Activated CD8-positive, alpha-beta T cell treated with anti-CD3 and anti-CD28 coated beads, Interleukin-2, amount 10 ng/mL, durations not matched to agents 7 days and 5 days (primary cell): ENCODE results near the gene STX1B. TPM values are rescaled to one million over a fixed set of nuclear protein-coding genes. Genes with fewer than 3 reads are reported as not detected.
A peak's percentile ranks its signal among the peaks of the same experiment; 100 is the strongest.
"Not testable (repeated sequence)": the region's sequence is repeated elsewhere in the genome, so short reads cannot be mapped to it uniquely, and the experiment has no call there.

Source experiments
- ATAC-seq: fragments of 150-1000 bp; cut with Tn5 transposase; one replicate; pipeline ENCODE4 v1.10.0; 2021; ENCODE audit warnings: moderate library complexity
- CTCF ChIA-PET: fragments of 350-600 bp; sonication (Branson Sonifier 250); formaldehyde crosslinking; loops from one replicate; lab custom pipeline; 2021; ENCODE audit warnings: antibody characterized with exemption; lab: Charles Lee
- POLR2A ChIA-PET: fragments of 350-600 bp; sonication (Branson Sonifier 250); formaldehyde crosslinking; loops from one replicate; lab custom pipeline; 2021; ENCODE audit warnings: antibody characterized with exemption; lab: Charles Lee
- DNase-seq: peaks from one replicate; pipeline ENCODE4 v3.0.0-alpha.2; 2020
- H3K27ac Mint-ChIP-seq: one replicate; pipeline ENCODE4 v1.8.0; 2021; ENCODE audit warnings: mild to moderate bottlenecking, mixed read lengths
- H3K27me3 Mint-ChIP-seq: one replicate; pipeline ENCODE4 v1.8.0; 2021; ENCODE audit warnings: low read depth, mixed read lengths
- H3K36me3 Mint-ChIP-seq: one replicate; pipeline ENCODE4 v1.8.0; 2021; ENCODE audit warnings: low read depth, mixed read lengths
- H3K4me1 Mint-ChIP-seq: one replicate; pipeline ENCODE4 v1.8.0; 2021; ENCODE audit warnings: low read depth, mixed read lengths
- H3K4me3 Mint-ChIP-seq: one replicate; pipeline ENCODE4 v1.8.0; 2021; ENCODE audit warnings: mild to moderate bottlenecking, mixed read lengths
- H3K9me3 Mint-ChIP-seq: one replicate; pipeline ENCODE4 v1.8.0; 2022; ENCODE audit warnings: mixed read lengths; ENCODE audit not compliant: insufficient read depth
- total RNA-seq, 2 experiments: library from RNA; stranded (reverse); gene quantifications; one replicate each; pipeline ENCODE4 v1.2.3, GENCODE V29; 2021

STX1B gene
- total RNA-seq, 2 experiments from 2014 or later = 1.7 to 2.2 TPM

GRCh38 chr16:30947859-30948666 lies 62.4 kb downstream of the STX1B start:
- H3K4me3 Mint-ChIP-seq = peak overlapping the region; percentile 96
- no peaks in the 10 kb centered on the region for H3K9me3 Mint-ChIP-seq
- H3K27ac Mint-ChIP-seq = no peak overlapping the region
- no peaks in the 10 kb centered on the region for H3K27me3 Mint-ChIP-seq
- ChIA-PET CTCF (interaction anchor here (0.9 to 1.7 kb wide), 2 partner anchors 14 to 110 kb away, joined by 3 to 4 read pairs; no protein-coding TSS in a partner anchor), POLR2A (no interaction called here)
- DNase-seq (no peak), ATAC-seq (no peak)
- peaks cover 24% of the 10 kb centered on the region for H3K36me3 Mint-ChIP-seq
- peaks cover 24% of the 10 kb centered on the region for H3K4me1 Mint-ChIP-seq

GRCh38 chr16:30947541-30947858 lies 62.9 kb downstream of the STX1B start:
- Mint-ChIP-seq H3K4me1 (peaks cover 29% of the 10 kb centered on the region), H3K27ac (no peak overlapping the region), H3K36me3 (peaks cover 29% of the 10 kb centered on the region), H3K9me3 (no peaks in the 10 kb centered on the region), H3K27me3 (no peaks in the 10 kb centered on the region), H3K4me3 (no peak overlapping the region)
- ChIA-PET CTCF (interaction anchor here (0.9 to 1.7 kb wide), 2 partner anchors 13 to 110 kb away, joined by 3 to 4 read pairs; no protein-coding TSS in a partner anchor), POLR2A (no interaction called here)
- DNase-seq = no peak
- ATAC-seq = no peak

GRCh38 chr16:30946671-30947540 lies 63.5 kb downstream of the STX1B start:
- ChIA-PET POLR2A (no interaction called here), CTCF (interaction anchor here (0.9 to 1.7 kb wide), 2 partner anchors 12 to 109 kb away, joined by 3 to 4 read pairs; no protein-coding TSS in a partner anchor)
- Mint-ChIP-seq H3K4me1 (peaks cover 35% of the 10 kb centered on the region), H3K27me3 (no peaks in the 10 kb centered on the region), H3K27ac (no peak overlapping the region), H3K36me3 (peaks cover 31% of the 10 kb centered on the region), H3K4me3 (no peak overlapping the region), H3K9me3 (no peaks in the 10 kb centered on the region)
- ATAC-seq = no peak
- no peak for DNase-seq

- Mint-ChIP-seq H3K9me3 (no peaks in the 10 kb centered on the region), H3K27me3 (no peaks in the 10 kb centered on the region), H3K4me3 (no peak overlapping the region), H3K27ac (no peak overlapping the region), H3K36me3 (peaks cover 28% of the 10 kb centered on the region), H3K4me1 (peaks cover 26% of the 10 kb centered on the region)
- no peak for DNase-seq
- ChIA-PET CTCF (interaction anchor here (0.7 to 8.7 kb wide), 4 partner anchors 8 to 198 kb away, joined by 3 to 95 read pairs (median 10); partner anchors contain the start of gene ORAI3), POLR2A (no interaction called here)
- ATAC-seq = no peak
Measured at GRCh38 chr16:30944352-30944751, 66.1 kb downstream of the STX1B start.

- peak; percentile 5 for ATAC-seq
- peaks cover 35% of the 10 kb centered on the region for H3K4me1 Mint-ChIP-seq
- peak overlapping the region; percentile 39 for H3K27ac Mint-ChIP-seq
- DNase-seq = no peak
- H3K4me3 Mint-ChIP-seq = peak overlapping the region; percentile 66
- peaks cover 28% of the 10 kb centered on the region for H3K36me3 Mint-ChIP-seq
- no peaks in the 10 kb centered on the region for H3K27me3 Mint-ChIP-seq
- H3K9me3 Mint-ChIP-seq = no peaks in the 10 kb centered on the region
- ChIA-PET POLR2A (interaction anchor here (0.7 to 0.8 kb wide), 2 partner anchors 98 to 137 kb away, joined by 3 read pairs; no protein-coding TSS in a partner anchor), CTCF (interaction anchor here (0.9 to 8.7 kb wide), 25 partner anchors 8 to 258 kb away, joined by 3 to 95 read pairs (median 4); partner anchors contain the start of genes FBXL19, KAT8, ORAI3 and PHKG2)
Measured at GRCh38 chr16:30942426-30942806, 68.0 kb downstream of the STX1B start.

- H3K27me3 Mint-ChIP-seq = no peaks in the 10 kb centered on the region
Measured at GRCh38 chr16:30941600-30942425, 68.6 kb downstream of the STX1B start.

GRCh38 chr16:30939571-30939970 lies 70.9 kb downstream of the STX1B start:
- not testable (repeated sequence) for DNase-seq, ATAC-seq, H3K27ac Mint-ChIP-seq, H3K27me3 Mint-ChIP-seq, H3K4me3 Mint-ChIP-seq, H3K9me3 Mint-ChIP-seq
- POLR2A ChIA-PET = interaction anchor here (0.7 kb wide), 1 partner anchor 65 kb away, joined by 4 read pairs; no protein-coding TSS in a partner anchor
- Mint-ChIP-seq H3K4me1 (peaks cover 54% of the 10 kb centered on the region), H3K36me3 (peaks cover 22% of the 10 kb centered on the region)
- CTCF ChIA-PET = interaction anchor here (0.8 to 8.7 kb wide), 3 partner anchors 12 to 95 kb away, joined by 3 to 95 read pairs (median 62); partner anchors contain the start of gene ORAI3

More at GRCh38 chr16:30941600-30942425, 68.6 kb downstream of the STX1B start:
- peak; percentile 97 for ATAC-seq
- ChIA-PET CTCF (interaction anchor here (0.6 to 8.7 kb wide), 29 partner anchors 8 to 406 kb away, joined by 3 to 95 read pairs (median 4); partner anchors contain the start of genes FBXL19, KAT8, ORAI3 and PHKG2), POLR2A (interaction anchor here (0.7 to 0.8 kb wide), 4 partner anchors 97 to 239 kb away, joined by 3 to 6 read pairs (median 3); partner anchors contain the start of gene FUS)
- Mint-ChIP-seq H3K9me3 (no peaks in the 10 kb centered on the region), H3K4me1 (peaks cover 40% of the 10 kb centered on the region), H3K4me3 (peak overlapping the region; percentile 66), H3K27ac (peak overlapping the region; percentile 77), H3K36me3 (peaks cover 26% of the 10 kb centered on the region)
- peak; percentile 85 for DNase-seq

Other genes with a start within 250 kb of the STX1B start
- 1 to 10 TPM; 4.4 to 4.8 TPM for gene CFAP119, start 248.6 kb downstream of the STX1B start, total RNA-seq
- 100 to 1,000 TPM; 100 to 102 TPM for gene RNF40, start 248.3 kb downstream of the STX1B start, total RNA-seq
- gene ZNF629, start 223.4 kb downstream of the STX1B start, total RNA-seq = 1 to 10 TPM; 1.7 to 1.9 TPM
- 10 to 100 TPM; 30.3 to 34.5 TPM for gene BCL7C, start 116.6 kb downstream of the STX1B start, total RNA-seq
- under 1 TPM; 0.23 to 0.34 TPM for gene CTF1, start 114.0 kb downstream of the STX1B start, total RNA-seq
- gene FBXL19, start 87.1 kb downstream of the STX1B start, total RNA-seq = 10 to 100 TPM; 22.7 to 23.1 TPM
- gene ORAI3, start 61.6 kb downstream of the STX1B start, total RNA-seq = 10 to 100 TPM; 21.4 to 23.1 TPM
- gene SETD1A, start 52.9 kb downstream of the STX1B start, total RNA-seq = 10 to 100 TPM; 25.6 to 28.4 TPM
- 1 to 10 TPM; 6.3 to 7.8 TPM for gene HSD3B7, start 25.4 kb downstream of the STX1B start, total RNA-seq
- gene STX4, start 22.9 kb upstream of the STX1B start, total RNA-seq = 10 to 100 TPM; 46.4 to 53.5 TPM
- 10 to 100 TPM; 20.8 to 22.2 TPM for gene ZNF668, start 63.6 kb upstream of the STX1B start, total RNA-seq
- gene ZNF646, start 63.8 kb upstream of the STX1B start, total RNA-seq = 10 to 100 TPM; 26.0 to 30.3 TPM
- gene PRSS53, start 78.3 kb upstream of the STX1B start, total RNA-seq = 1 to 10 TPM; 5.3 to 6.8 TPM
- 10 to 100 TPM; 71.6 to 78.8 TPM for gene VKORC1, start 84.2 kb upstream of the STX1B start, total RNA-seq
- gene BCKDK, start 97.7 kb upstream of the STX1B start, total RNA-seq = 10 to 100 TPM; 38.9 TPM
- 10 to 100 TPM; 58.6 to 63.8 TPM for gene KAT8, start 107.0 kb upstream of the STX1B start, total RNA-seq
- gene PRSS8, start 125.1 kb upstream of the STX1B start, total RNA-seq = not detected
- 1 to 10 TPM in 1 of 2 experiments, under 1 TPM in 1; 0.95 to 1.3 TPM for gene PRSS36, start 139.4 kb upstream of the STX1B start, total RNA-seq
- 100 to 1,000 TPM; 536 to 569 TPM for gene FUS, start 169.5 kb upstream of the STX1B start, total RNA-seq
- 10 to 100 TPM; 97.7 to 99.5 TPM for gene PYCARD, start 192.1 kb upstream of the STX1B start, total RNA-seq
- not detected for gene TRIM72, start 203.5 kb upstream of the STX1B start, total RNA-seq
- gene PYDC1, start 206.5 kb upstream of the STX1B start, total RNA-seq = not detected
- gene ITGAM, start 249.3 kb upstream of the STX1B start, total RNA-seq = 10 to 100 TPM; 15.3 to 17.7 TPM